HG03039 (cell line): ENCODE data around the gene SLC8A1.

Experiments used
- ATAC-seq: cut with Tn5 transposase; IDR thresholded peaks from one replicate; pipeline ENCODE4 v1.9.1; 2021; ENCODE audit warnings: mild to moderate bottlenecking, moderate library complexity; ENCODE audit not compliant: unreplicated experiment

The SLC8A1 gene

DNA sequence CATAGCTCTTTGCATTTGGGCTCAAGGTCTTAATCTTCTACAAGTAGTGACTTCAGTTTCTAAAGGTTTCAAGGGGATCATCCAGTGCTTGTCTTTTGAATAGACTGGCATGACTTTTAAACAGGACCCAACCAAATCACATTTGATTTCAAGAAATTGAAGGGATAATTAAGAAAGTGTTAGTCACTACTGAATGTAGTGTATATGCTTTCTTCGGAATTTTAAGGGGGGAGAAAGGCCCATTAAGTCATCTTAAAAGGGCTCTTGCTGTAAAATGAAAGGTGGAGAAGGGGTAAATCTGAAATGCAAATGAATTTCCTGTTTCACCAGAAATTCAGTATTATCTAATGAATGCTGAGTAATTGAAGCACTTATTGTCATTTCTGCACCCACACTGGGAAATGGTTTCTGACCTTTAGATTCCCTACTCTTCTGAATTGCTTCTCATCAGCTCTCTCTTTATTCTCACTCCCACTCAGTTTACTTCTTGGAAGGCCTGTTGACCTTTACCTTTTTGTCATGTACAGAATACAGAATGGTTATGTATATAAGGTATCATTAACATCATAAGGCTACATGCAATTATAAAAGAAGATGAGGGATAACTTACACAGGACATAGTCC lies 241.4 kb downstream of the SLC8A1 start:
- ATAC-seq = no peak

GRCh38 chr2:40209761-40210160 lies 242.1 kb downstream of the SLC8A1 start:
- no peak for ATAC-seq

DNA sequence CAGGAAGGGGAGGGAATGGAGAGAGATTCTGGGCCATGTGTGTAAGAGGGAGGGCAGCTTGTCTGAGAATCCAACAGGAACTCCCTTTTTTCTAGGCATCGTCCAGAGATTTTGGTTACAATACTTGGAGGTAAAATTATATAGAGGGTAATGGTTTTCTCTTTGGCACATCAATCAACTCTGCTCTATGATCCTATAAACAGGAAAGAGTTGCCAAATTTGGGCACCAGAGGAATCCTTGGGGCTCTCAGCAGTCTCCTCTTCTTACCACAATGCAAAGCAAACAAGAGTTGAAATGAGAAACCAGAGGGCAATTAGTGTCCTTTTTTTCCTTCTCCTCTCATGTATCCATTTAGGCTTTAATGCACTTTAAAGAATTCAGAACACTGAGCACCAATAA lies 243.4 kb downstream of the SLC8A1 start:
- no peak for ATAC-seq

DNA sequence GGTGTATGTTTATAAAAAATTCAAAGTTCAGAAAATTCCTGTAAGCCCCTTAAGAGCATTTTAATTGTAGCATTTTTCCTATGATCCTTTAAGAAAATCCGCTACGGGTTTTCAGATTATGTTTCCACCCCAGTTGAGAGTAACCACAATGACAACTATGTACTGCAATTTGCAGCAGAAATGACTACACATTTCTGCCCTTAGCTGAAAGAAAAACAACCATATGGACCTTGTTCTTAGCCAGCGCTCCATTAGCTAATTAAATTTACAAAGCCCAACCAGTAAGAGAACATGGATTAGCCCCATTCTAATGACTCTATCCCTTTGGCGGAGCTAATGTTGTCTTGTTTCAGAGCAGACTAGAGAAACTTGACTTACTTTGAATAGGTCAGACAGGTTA lies 247.6 kb downstream of the SLC8A1 start:
- no peak for ATAC-seq

DNA sequence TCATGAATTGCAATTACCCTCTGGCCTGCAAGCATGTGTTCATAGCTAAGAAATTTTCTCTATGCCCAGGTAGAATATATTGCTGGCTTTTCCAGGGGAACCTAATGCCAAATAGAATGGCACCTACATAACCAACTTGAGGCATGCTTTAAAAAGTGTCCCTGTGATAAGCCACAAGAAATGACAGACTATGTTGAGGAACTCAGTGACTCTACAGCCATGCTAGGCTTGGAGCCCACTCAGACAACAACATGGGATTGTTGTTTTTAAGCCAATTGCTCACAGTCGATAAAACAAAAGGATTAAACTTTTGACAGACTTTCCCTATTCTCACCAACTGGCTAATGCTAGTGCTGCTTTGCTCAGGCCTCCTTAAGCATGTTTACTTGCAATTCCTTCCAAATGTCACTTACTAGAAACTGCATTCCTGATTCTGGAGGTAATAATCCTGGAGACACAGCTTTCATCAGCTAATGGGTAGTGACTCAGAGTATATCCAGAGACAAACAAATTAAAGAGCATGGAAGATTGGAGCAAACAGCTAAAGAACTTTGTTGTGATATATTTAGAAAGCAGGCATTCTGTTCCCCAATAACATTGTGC lies 249.0 kb downstream of the SLC8A1 start:
- no peak for ATAC-seq

- no peak for ATAC-seq
Measured at GRCh38 chr2:40201425-40201824, 250.5 kb downstream of the SLC8A1 start.

DNA sequence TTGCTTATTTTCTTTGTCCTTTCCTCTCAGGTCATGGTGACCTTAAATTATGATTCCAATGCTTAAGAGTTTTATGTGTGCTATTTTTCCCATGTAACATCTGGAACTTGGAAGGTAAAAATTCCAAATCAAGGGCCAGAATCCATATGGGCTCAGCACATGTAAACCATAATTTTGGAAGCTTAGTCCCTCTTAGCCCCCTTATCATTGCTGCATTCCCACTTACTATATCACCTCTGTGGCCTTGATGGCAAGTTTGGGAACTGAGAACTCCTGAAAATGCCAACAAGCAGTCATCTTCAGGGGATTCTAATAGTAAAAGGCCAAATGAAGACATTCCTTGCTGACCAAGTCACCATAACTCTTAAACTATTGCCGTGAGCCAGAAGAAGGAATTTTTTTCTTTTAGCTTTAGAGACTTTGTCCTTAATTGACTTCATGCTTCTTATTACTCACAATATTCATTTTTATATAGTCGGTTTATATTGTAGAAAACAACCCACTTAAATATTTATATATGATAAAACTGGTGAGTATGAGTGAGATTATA lies 251.4 kb downstream of the SLC8A1 start:
- no peak for ATAC-seq

GRCh38 chr2:40199771-40200170 lies 252.1 kb downstream of the SLC8A1 start:
- no peak for ATAC-seq

GRCh38 chr2:40197121-40197520 lies 254.8 kb downstream of the SLC8A1 start:
- no peak for ATAC-seq

DNA sequence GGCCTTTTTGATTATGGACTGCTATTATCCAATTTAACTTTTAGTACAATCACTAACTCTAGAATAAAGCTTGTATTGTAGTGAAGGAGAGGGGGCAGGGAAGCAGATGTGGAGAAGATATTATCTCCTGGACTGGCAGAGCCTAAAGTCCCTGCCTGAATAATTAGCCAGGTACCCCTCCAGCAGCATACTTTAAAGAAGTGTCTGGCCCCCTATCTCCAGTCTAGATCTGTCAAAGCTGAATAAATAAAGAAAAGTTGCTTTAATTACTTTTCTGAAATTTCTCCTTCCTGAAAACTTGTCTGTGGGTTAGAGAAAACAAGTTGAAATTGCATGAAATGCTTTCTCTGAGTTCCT lies 258.2 kb downstream of the SLC8A1 start:
- no peak for ATAC-seq

DNA sequence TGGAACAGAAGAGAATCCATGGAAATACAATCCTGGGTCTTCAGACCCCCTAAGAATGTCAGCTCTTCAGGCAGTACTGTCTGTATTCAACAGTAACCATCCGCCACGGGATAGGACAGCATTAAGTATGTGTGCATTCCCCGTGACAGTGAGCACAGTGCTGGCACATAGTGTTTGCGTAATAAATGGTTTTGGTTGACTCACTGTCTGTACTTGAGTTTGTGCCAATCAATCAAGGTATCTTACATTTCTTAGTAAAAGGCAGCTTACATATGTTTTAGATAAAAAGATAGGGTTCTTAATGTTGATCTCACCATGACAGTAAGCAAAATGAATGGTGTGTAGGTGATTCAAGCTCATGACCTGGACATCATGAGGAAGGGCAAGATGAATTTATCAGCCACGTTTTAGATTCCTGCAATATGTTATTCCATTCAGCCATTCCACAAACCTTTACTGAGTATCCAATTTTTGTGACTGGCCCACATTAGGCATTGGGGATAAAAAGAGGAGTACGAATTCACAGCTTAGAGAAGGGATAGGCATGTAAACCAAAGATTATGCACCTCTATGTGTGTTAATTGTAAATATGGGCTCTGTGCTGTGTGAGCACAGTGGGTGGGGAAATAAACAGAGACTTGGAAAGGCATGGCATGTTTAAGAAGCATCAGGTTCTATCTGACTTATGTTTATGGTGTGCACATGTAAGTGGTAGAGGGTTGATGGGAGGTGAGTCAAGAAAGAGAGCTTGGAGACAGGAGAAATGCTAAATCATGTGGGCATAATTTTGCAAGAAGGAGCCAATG lies 258.8 kb downstream of the SLC8A1 start:
- ATAC-seq = no peak

- no peak for ATAC-seq
Measured at GRCh38 chr2:40190457-40190856, 261.4 kb downstream of the SLC8A1 start.

DNA sequence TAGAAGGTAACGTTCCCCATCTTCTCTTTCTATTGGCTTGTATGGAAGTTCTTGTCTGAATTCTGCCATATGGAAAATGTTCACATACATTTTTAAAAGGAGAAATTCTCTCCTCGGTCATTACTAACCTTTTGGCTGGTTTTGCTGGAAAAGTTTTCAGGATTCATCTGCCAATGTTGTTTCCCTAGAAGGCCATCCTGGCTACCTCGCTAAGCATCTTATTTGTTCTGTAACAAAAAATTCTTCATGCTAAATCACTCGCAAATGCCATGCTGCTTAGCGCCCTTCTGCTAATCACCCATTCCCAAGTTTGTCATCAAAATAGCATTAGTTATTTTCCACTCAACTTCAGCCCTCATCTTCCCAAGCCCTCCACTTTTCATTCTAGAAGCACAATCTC lies 262.0 kb downstream of the SLC8A1 start:
- ATAC-seq = no peak

- ATAC-seq = no peak
Measured at GRCh38 chr2:40187054-40187453, 264.8 kb downstream of the SLC8A1 start.

GRCh38 chr2:40184551-40184950 lies 267.3 kb downstream of the SLC8A1 start:
- ATAC-seq = no peak

DNA sequence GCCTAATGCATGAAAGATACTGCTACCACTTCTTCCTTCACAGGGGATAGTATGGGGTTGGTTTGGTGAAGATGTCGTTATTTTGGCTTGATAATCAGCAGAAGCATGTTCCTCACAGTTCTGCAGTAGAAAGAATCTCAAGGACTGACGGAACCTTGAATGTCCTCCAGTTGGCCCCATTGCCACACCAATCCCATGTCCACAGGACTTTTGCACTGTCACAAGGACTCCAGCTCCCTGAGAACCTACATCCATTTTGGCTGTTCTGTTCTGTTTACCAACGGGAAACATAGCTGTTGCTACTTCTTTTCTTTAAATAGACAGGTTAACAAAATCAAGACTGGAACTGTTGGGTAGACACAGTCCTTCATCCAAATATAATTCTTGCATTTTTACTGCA lies 270.0 kb downstream of the SLC8A1 start:
- ATAC-seq = no peak

DNA sequence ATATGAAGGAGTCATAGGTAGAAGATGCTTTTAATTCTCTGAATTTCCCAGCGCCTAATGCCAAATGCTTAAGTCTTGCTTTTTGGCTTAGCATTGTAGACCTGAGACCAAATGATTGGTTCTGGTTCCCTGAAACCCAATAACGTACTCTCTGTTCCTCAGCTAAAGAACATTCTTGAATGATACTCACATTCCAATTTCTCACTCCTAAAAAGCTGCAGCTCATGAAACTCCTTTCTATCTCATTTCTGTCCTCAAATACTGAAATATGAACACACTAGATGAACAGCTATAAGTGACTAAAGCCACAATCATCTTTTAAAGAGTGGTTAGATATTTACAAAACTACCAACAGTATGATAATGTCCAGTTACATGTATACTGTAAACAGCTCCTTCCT lies 272.1 kb downstream of the SLC8A1 start:
- no peak for ATAC-seq

DNA sequence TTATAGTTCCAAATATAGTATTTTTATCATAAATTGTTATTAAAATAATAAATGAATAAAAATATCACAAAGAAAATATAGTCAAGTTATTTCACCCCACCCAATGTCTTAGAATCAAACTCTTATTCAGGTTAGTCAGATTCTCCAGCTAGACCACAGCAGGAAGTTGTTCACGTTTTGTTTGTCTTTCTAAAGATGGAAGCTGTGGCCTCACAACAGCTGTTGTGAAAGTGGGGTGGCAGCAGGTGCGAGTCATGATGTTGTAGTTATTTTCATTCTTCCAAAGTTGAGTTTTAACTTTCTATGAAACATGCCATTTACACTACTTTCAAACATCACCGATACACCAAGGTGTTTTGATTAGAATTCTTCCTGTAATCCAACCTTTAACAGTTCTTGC lies 272.9 kb downstream of the SLC8A1 start:
- ATAC-seq = peak; percentile 59

DNA sequence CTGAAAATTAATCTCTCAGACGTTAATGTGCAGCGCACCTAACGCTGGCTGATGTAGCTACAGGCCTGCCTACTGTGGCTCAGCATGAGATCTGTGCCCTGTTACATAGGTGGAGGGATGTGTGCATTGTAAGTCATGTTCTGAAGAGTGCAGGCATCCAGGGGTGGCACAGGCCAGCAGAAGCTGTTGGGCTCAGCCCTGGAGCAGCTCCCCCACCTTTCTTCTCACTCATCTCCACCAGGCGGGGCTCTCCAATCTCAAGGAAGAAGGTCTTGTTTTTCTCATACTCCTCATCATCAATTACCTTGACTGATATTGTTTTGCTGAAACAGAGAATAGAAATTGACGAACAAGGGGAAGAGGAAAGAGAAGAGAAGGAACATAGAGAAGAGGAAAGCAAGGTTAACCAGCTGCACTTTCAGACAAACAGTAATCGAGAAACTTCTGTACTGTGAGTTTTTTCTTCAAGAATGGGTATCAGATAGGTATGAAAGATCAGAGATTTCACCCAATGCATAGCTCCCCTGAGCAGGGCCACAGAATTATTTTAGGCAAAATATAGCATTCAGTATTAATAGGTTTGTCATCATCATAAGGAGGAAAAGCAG lies 273.6 kb downstream of the SLC8A1 start:
- no peak for ATAC-seq

- ATAC-seq = no peak
Measured at GRCh38 chr2:40177366-40177765, 274.5 kb downstream of the SLC8A1 start.

- ATAC-seq = no peak
Measured at GRCh38 chr2:40173276-40173675, 278.6 kb downstream of the SLC8A1 start.

DNA sequence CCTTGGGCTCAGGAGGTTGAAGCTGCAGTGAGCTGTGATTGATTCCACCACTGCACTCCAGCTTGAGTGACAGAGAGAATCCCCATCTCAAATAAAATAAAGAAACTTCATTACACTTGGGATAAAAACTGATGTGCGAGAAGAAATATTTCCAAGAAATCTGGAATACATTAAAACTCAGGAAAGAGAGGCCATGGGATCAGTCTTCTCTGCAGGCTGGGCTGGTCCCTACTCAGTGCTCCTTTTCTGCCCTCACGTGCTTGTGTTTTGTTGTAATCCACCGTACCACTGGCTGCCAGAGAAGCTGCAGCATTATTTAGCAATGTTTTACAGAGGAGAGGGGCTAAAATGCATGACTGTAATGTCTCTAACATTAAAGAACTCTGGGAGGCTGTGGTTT lies 282.0 kb downstream of the SLC8A1 start:
- no peak for ATAC-seq
